HG02610 (cell line): Measurements from ENCODE around the gene SLC25A41.

ENCODE experiments used
- ATAC-seq: cut with Tn5 transposase; IDR thresholded peaks from one replicate; pipeline ENCODE4 v1.9.1; 2021; ENCODE audit warnings: mild to moderate bottlenecking, moderate library complexity; ENCODE audit not compliant: unreplicated experiment

The SLC25A41 gene

GRCh38 chr19:6460099-6460884, 26.7 kb upstream of the SLC25A41 start:
- peak; percentile 78 for ATAC-seq

- ATAC-seq, result no peak
Observed at GRCh38 chr19:6459262-6460098, 25.9 kb upstream of the SLC25A41 start, which contains the start of gene SLC25A23. Gene SLC25A23, minus strand, starts transcription at chr19:6459792. Its CDS starts 164 bp downstream, at chr19:6459628.

- ATAC-seq, result no peak
Observed at GRCh38 chr19:6458695-6459261, 25.2 kb upstream of the SLC25A41 start.

- no peak for ATAC-seq
Observed at GRCh38 chr19:6457958-6458694, 24.6 kb upstream of the SLC25A41 start.

GRCh38 chr19:6455924-6456323, 22.4 kb upstream of the SLC25A41 start:
- ATAC-seq, result no peak

GRCh38 chr19:6453951-6454565, 20.5 kb upstream of the SLC25A41 start:
- ATAC-seq, result no peak

- no peak for ATAC-seq
Observed at GRCh38 chr19:6452899-6453298, 19.3 kb upstream of the SLC25A41 start.

- ATAC-seq, result no peak
Observed at GRCh38 chr19:6452223-6452614, 18.7 kb upstream of the SLC25A41 start.

GRCh38 chr19:6451583-6452222, 18.1 kb upstream of the SLC25A41 start:
- ATAC-seq, result no peak

GRCh38 chr19:6450166-6450565, 16.6 kb upstream of the SLC25A41 start:
- ATAC-seq, result no peak

GRCh38 chr19:6448045-6448444, 14.5 kb upstream of the SLC25A41 start:
- ATAC-seq, result no peak

- ATAC-seq, result no peak
Observed at GRCh38 chr19:6446452-6446851, 12.9 kb upstream of the SLC25A41 start.

GRCh38 chr19:6443986-6444385, 10.4 kb upstream of the SLC25A41 start:
- no peak for ATAC-seq

GRCh38 chr19:6442087-6442688, 8.6 kb upstream of the SLC25A41 start:
- ATAC-seq, result no peak

- ATAC-seq, result no peak
Observed at GRCh38 chr19:6440905-6441304, 7.3 kb upstream of the SLC25A41 start.

- ATAC-seq, result no peak
Observed at GRCh38 chr19:6439743-6440142, 6.2 kb upstream of the SLC25A41 start.

GRCh38 chr19:6433165-6433564, 398 bp downstream of the SLC25A41 start:
- no peak for ATAC-seq

- ATAC-seq, result no peak
Observed at GRCh38 chr19:6431891-6432290, 1.7 kb downstream of the SLC25A41 start.

GRCh38 chr19:6429419-6430221, 3.9 kb downstream of the SLC25A41 start:
- ATAC-seq, result no peak
